ENCODE data around the gene ATAT1. TPM values are rescaled to one million over a fixed set of nuclear protein-coding genes. Genes with fewer than 3 reads are reported as not detected.

ATAT1 gene
- total and polyA plus RNA-seq, 9 of the 15 experiments (the other 6 are each of a cell fraction or from before 2014, with no cell fraction given): 0.65 to 5.8 (median 1.6) TPM

- peak within 1 kb of the TSS; percentile 84 to 95 for H3K9ac ChIP-seq (ENCODE audit: insufficient read depth in 1 of 2, low read depth in 2 of 2, low read length in 2 of 2)
- 2% methylated on average over 27 of the region's 41 CpGs for WGBS (ENCODE audit: insufficient coverage, low coverage, missing lambda C conversion rate)
- H3K4me2 ChIP-seq (ENCODE audit: insufficient read depth, low read length): peak within 1 kb of the TSS; percentile 97
- BruUV-seq (replicated peaks): no TSS peak
- DNase-seq (ENCODE audit: extremely low read depth in 1 of 4, low spot score in 3 of 4) (peak; percentile 79 to 82 (median 80)), FAIRE-seq (no peak), ATAC-seq (peak; percentile 48)
- H2AFZ ChIP-seq (ENCODE audit: low read depth, low read length): peak within 1 kb of the TSS; percentile 81
- POLR2A ChIA-PET: interaction anchor here (1.1 to 23.5 kb wide), 3 partner anchors 25 to 32 kb away, joined by 3 to 524 read pairs (median 9); partner anchors contain the start of genes MDC1 and TUBB
- in situ Hi-C loops (cut with MboI) (no loop called here), intact Hi-C loops (cut with micrococcal nuclease) (loop anchor here (1.0 to 10.0 kb wide), 2 partner anchors 34 to 129 kb away; partner anchors contain the start of gene TUBB)
- H3K9me1 ChIP-seq (ENCODE audit: control insufficient read depth, insufficient read depth, low read length): no peaks in the 10 kb centered on the region
- H3K27ac ChIP-seq (ENCODE audit: extremely low read depth, low read depth, low read length): peak within 1 kb of the TSS; percentile 88
- H4K20me1 ChIP-seq (replicated peaks; ENCODE audit: control insufficient read depth, insufficient read depth, low read length): no peaks in the 10 kb centered on the region
- H3K4me3 ChIP-seq: peak within 1 kb of the TSS; percentile 81
- CTCF ChIA-PET (ENCODE audit: low intra/inter-chr PET ratio): interaction anchor here (1.0 to 1.5 kb wide), 2 partner anchors 35 to 36 kb away, joined by 4 to 6 read pairs; no protein-coding TSS in a partner anchor
- H3K9me3 ChIP-seq (replicated peaks; ENCODE audit: control insufficient read depth, insufficient read depth, low read depth, low read length): no peaks in the 10 kb centered on the region
- H3K36me3 ChIP-seq (ENCODE audit: control insufficient read depth, insufficient read depth, low read length): peaks cover 12% of the 10 kb centered on the region; the same call in 2 of the 3 replicates
- peaks cover 49 to 90% of the 10 kb centered on the region in 2 experiments for H3K4me1 ChIP-seq (replicated peaks in 1 of 2; ENCODE audit: control insufficient read depth in 2 of 2, insufficient read depth in 2 of 2, low read length in 2 of 2)
- peaks cover 88% of the 10 kb centered on the region for H3K79me2 ChIP-seq (ENCODE audit: control insufficient read depth, insufficient read depth, low read length)
- H3K27me3 ChIP-seq (ENCODE audit: control insufficient read depth in 2 of 2, insufficient read depth in 2 of 2, low read length in 2 of 2): no peaks in the 10 kb centered on the region
- TF ChIP-seq CREB3L1 (IDR thresholded peaks at IDR 0.05; ENCODE audit: borderline replicate concordance, low read depth): no peak
- no peak for TF ChIP-seq E4F1 (CRISPR knock-in tag; IDR thresholded peaks at IDR 0.05; ENCODE audit: borderline replicate concordance)
- peak; percentile 54; the same call in 1 of the 2 replicates for TF ChIP-seq PHB (CRISPR knock-in tag; IDR thresholded peaks at IDR 0.05)
- peak; percentile 61 for TF ChIP-seq SUPT5H (IDR thresholded peaks at IDR 0.05)
- TF ChIP-seq YY1 (IDR thresholded peaks at IDR 0.05; ENCODE audit: borderline replicate concordance in 1 of 3, control insufficient read depth in 1 of 3, extremely low read depth in 1 of 3, insufficient read depth in 3 of 3, insufficient read length in 1 of 3, insufficient replicate concordance in 2 of 3, low read depth in 1 of 3, low read length in 2 of 3): no peak
- peak; percentile 54; the same call in 1 of the 2 replicates for TF ChIP-seq ZFPM2 (CRISPR knock-in tag; IDR thresholded peaks at IDR 0.05)
- TF ChIP-seq SMARCA4 (IDR thresholded peaks at IDR 0.05): peak; percentile 50; the same call in 1 of the 2 replicates
- TF ChIP-seq ELF1 (tag; IDR thresholded peaks at IDR 0.05): 0 out of 2 replicates have a peak, but pooled peaks have one; percentile 12
- peak; percentile 74 for TF ChIP-seq PHF21A (IDR thresholded peaks at IDR 0.05; ENCODE audit: borderline replicate concordance, low read depth)
- TF ChIP-seq SPI1 (IDR thresholded peaks at IDR 0.05; ENCODE audit: borderline replicate concordance, low read depth, low read length): peak; percentile 57; the same call in 1 of the 2 replicates
- TF ChIP-seq OTX1 (CRISPR knock-in tag; IDR thresholded peaks at IDR 0.05): peak; percentile 46
- TF ChIP-seq ETS1 (conservative IDR thresholded peaks at IDR 0.05; ENCODE audit: control insufficient read depth, low read depth, low read length): peak; percentile 81
- TF ChIP-seq LARP7 (IDR thresholded peaks at IDR 0.05): peak; percentile 93
Observed at GRCh38 chr6:30686009-30686907, 59.6 kb downstream of the ATAT1 start, which contains the start of gene PPP1R18. Gene PPP1R18 (minus strand): TSS chr6:30686645. CDS start chr6:30686018, 627 bp downstream.

Data from K562 (cell line).